ENCODE measurements around the gene CYP46A1.
"Not testable (repeated sequence)": the region's sequence is repeated elsewhere in the genome, so short reads cannot be mapped to it uniquely, and the experiment has no call there.

CYP46A1 gene

DNA sequence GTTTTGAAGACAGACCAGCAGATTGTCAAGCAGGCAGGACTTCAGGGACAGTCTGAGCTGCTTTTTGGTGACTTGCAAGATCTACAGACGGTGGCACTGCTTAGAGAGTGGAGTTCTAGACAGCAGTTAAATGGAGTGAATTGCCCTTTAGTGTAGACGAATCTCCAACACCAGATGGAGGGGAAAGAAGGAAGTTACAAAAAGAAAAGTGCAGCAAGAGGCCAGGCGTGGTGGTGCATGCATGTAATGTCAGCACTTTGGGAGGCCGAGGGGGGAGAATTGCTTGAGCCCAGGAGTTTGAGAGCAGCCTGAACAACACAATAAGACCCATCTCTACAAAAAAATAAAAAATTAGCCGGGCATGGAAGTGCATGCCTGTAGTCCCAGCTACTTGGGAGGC is 47.6 kb upstream of the CYP46A1 start:
- TF ChIP-seq, protein P1, sequence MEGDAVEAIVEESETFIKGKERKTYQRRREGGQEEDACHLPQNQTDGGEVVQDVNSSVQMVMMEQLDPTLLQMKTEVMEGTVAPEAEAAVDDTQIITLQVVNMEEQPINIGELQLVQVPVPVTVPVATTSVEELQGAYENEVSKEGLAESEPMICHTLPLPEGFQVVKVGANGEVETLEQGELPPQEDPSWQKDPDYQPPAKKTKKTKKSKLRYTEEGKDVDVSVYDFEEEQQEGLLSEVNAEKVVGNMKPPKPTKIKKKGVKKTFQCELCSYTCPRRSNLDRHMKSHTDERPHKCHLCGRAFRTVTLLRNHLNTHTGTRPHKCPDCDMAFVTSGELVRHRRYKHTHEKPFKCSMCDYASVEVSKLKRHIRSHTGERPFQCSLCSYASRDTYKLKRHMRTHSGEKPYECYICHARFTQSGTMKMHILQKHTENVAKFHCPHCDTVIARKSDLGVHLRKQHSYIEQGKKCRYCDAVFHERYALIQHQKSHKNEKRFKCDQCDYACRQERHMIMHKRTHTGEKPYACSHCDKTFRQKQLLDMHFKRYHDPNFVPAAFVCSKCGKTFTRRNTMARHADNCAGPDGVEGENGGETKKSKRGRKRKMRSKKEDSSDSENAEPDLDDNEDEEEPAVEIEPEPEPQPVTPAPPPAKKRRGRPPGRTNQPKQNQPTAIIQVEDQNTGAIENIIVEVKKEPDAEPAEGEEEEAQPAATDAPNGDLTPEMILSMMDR (IDR thresholded peaks at IDR 0.05; ENCODE audit: insufficient read depth, low read length) = no peak
- no peak for TF ChIP-seq SPI1 (IDR thresholded peaks at IDR 0.05; ENCODE audit: borderline replicate concordance, low read depth)
- TF ChIP-seq POLR2AphosphoS5 (IDR thresholded peaks at IDR 0.05; ENCODE audit: low read depth) = no peak
- TF ChIP-seq GABPA (IDR thresholded peaks at IDR 0.05; ENCODE audit: low read depth) = no peak
- TF ChIP-seq, protein P2, sequence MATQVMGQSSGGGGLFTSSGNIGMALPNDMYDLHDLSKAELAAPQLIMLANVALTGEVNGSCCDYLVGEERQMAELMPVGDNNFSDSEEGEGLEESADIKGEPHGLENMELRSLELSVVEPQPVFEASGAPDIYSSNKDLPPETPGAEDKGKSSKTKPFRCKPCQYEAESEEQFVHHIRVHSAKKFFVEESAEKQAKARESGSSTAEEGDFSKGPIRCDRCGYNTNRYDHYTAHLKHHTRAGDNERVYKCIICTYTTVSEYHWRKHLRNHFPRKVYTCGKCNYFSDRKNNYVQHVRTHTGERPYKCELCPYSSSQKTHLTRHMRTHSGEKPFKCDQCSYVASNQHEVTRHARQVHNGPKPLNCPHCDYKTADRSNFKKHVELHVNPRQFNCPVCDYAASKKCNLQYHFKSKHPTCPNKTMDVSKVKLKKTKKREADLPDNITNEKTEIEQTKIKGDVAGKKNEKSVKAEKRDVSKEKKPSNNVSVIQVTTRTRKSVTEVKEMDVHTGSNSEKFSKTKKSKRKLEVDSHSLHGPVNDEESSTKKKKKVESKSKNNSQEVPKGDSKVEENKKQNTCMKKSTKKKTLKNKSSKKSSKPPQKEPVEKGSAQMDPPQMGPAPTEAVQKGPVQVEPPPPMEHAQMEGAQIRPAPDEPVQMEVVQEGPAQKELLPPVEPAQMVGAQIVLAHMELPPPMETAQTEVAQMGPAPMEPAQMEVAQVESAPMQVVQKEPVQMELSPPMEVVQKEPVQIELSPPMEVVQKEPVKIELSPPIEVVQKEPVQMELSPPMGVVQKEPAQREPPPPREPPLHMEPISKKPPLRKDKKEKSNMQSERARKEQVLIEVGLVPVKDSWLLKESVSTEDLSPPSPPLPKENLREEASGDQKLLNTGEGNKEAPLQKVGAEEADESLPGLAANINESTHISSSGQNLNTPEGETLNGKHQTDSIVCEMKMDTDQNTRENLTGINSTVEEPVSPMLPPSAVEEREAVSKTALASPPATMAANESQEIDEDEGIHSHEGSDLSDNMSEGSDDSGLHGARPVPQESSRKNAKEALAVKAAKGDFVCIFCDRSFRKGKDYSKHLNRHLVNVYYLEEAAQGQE (IDR thresholded peaks at IDR 0.05; ENCODE audit: insufficient replicate concordance, low read depth) = no peak
- H3K27ac ChIP-seq (replicated peaks) = no peak overlapping the region
- DNase-seq (ENCODE audit: low read depth in 1 of 2, low spot score in 1 of 2) = peak in 1 of 2 experiments; percentile 10
- no peak overlapping the region for H3K4me3 ChIP-seq (replicated peaks; ENCODE audit: insufficient read depth, low read length)
- no peaks in the 10 kb centered on the region for H3K27me3 ChIP-seq (ENCODE audit: insufficient read depth, poor library complexity, severe bottlenecking)

DNA sequence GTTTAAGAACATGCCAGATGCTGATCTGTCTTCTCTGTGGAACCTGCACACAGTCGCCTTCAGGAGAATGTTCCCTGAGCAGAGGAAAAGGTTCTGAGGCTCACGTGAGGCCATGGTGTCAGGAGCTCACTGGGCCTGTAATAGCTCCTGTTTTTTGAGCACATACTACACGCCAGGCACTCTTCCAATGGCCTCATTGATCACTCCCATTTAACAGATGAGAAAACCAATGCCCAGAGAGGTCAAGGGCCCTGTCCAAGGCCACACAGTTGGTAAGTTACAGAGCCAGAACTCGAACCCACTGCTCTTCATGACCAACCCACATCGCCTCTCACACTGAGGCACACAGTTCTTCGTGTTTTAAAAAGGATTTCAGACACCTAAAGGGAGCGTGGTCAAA is 46.5 kb upstream of the CYP46A1 start:
- DNase-seq (ENCODE audit: low read depth in 1 of 2, low spot score in 1 of 2) = no peak
- no peak overlapping the region for H3K27ac ChIP-seq (replicated peaks)
- no peak for TF ChIP-seq POLR2AphosphoS5 (IDR thresholded peaks at IDR 0.05; ENCODE audit: low read depth)
- TF ChIP-seq SPI1 (IDR thresholded peaks at IDR 0.05; ENCODE audit: borderline replicate concordance, low read depth) = no peak
- TF ChIP-seq GABPA (IDR thresholded peaks at IDR 0.05; ENCODE audit: low read depth) = no peak
- TF ChIP-seq, protein P1 (IDR thresholded peaks at IDR 0.05; ENCODE audit: insufficient read depth, low read length) = no peak
- TF ChIP-seq, protein P2 (IDR thresholded peaks at IDR 0.05; ENCODE audit: insufficient replicate concordance, low read depth) = no peak
- no peaks in the 10 kb centered on the region for H3K27me3 ChIP-seq (ENCODE audit: insufficient read depth, poor library complexity, severe bottlenecking)
- no peak overlapping the region for H3K4me3 ChIP-seq (replicated peaks; ENCODE audit: insufficient read depth, low read length)

DNA sequence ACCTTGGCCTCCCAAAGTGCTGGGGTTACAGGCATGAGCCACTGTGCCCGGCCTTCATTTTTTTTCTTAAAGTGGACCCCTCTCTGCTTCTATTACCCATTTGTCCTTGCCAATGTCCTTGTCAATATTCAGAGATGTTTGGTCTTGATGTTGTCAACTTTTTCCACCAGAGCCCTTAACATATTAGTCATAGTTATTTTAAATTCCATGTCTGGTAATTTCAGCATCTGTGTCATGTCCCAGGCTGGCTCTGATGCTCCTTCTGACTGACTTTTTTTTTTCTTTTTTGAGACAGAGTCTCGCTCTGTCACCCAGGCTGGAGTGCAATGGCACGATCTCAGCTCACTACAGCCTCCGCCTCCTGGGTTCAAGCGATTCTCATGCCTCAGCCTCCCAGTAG is 41.3 kb upstream of the CYP46A1 start:
- H3K27ac ChIP-seq (replicated peaks); H3K4me3 ChIP-seq (replicated peaks; ENCODE audit: insufficient read depth, low read length); DNase-seq (ENCODE audit: low read depth in 1 of 2, low spot score in 1 of 2): not testable (repeated sequence)
- peaks cover 23% of the 10 kb centered on the region for H3K27me3 ChIP-seq (ENCODE audit: insufficient read depth, poor library complexity, severe bottlenecking)

DNA sequence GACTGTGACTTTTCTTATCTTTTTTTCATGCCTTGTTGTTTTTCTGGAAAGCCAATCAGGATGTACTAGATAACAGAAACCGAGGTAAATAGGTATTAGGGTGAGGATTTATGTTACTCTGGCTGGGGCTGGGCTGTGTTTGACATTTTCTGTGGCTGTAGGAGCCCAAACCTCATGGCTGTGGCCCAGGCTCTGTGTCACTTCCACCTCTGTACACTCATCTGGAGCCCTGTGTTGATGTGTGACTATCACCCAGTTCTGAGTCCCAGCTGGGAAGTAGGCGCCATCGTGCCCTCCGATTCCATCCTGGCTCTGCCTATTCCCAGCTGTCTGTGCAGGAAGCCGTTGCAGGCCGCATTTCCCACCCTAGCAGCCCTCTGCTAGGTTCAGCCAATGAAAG is 40.8 kb upstream of the CYP46A1 start:
- no peak overlapping the region for H3K27ac ChIP-seq (replicated peaks)
- DNase-seq (ENCODE audit: low read depth in 1 of 2, low spot score in 1 of 2) = no peak
- peaks cover 23% of the 10 kb centered on the region for H3K27me3 ChIP-seq (ENCODE audit: insufficient read depth, poor library complexity, severe bottlenecking)
- TF ChIP-seq SPI1 (IDR thresholded peaks at IDR 0.05; ENCODE audit: borderline replicate concordance, low read depth) (no peak), GABPA (IDR thresholded peaks at IDR 0.05; ENCODE audit: low read depth) (no peak), POLR2AphosphoS5 (IDR thresholded peaks at IDR 0.05; ENCODE audit: low read depth) (no peak)
- TF ChIP-seq, protein P2 (IDR thresholded peaks at IDR 0.05; ENCODE audit: insufficient replicate concordance, low read depth) = no peak
- TF ChIP-seq, protein P1 (IDR thresholded peaks at IDR 0.05; ENCODE audit: insufficient read depth, low read length) = no peak
- H3K4me3 ChIP-seq (replicated peaks; ENCODE audit: insufficient read depth, low read length) = no peak overlapping the region
